WTC11 (cell line): ENCODE data around the gene GEMIN8. TPM values are rescaled to one million over a fixed set of nuclear protein-coding genes. Genes with fewer than 3 reads are reported as not detected.

Source experiments
- ATAC-seq: fragments of 200-7000 bp; cut with Tn5 transposase; 2 replicates; pipeline ENCODE4 v1.10.0; 2021; ENCODE audit warnings: mild to moderate bottlenecking, moderate library complexity
- CTCF ChIA-PET: fragments of 300-600 bp; sonication (Branson Sonifier 250); formaldehyde crosslinking; loops from one replicate; lab custom pipeline; 2021; ENCODE audit warnings: antibody characterized with exemption; lab: Charles Lee
- POLR2A ChIA-PET: fragments of 350-600 bp; sonication (Branson Sonifier 250); formaldehyde crosslinking; loops from one replicate; lab custom pipeline; 2021; ENCODE audit warnings: antibody characterized with exemption; lab: Charles Lee
- DNase-seq: peaks from one replicate; pipeline ENCODE4 v3.0.0; 2021; ENCODE audit warnings: low spot score
- H3K27ac Mint-ChIP-seq: 2 replicates; pipeline ENCODE4 v1.8.0; 2021; ENCODE audit warnings: mixed read lengths
- H3K27me3 Mint-ChIP-seq: 2 replicates; pipeline ENCODE4 v1.8.0; 2021; ENCODE audit warnings: low read depth, mild to moderate bottlenecking, moderate library complexity, mixed read lengths
- H3K36me3 Mint-ChIP-seq: 2 replicates; pipeline ENCODE4 v1.8.0; 2021; ENCODE audit warnings: mixed read lengths
- H3K4me1 Mint-ChIP-seq: 2 replicates; pipeline ENCODE4 v1.8.0; 2022; ENCODE audit warnings: mixed read lengths
- H3K4me3 Mint-ChIP-seq: 2 replicates; pipeline ENCODE4 v1.8.0; 2021; ENCODE audit warnings: mild to moderate bottlenecking, moderate library complexity, mixed read lengths
- H3K9me3 Mint-ChIP-seq: 2 replicates; pipeline ENCODE4 v1.8.0; 2021; ENCODE audit warnings: mixed read lengths
- GABPB1 ChIP-seq: sonication (generic); formaldehyde crosslinking; IDR thresholded peaks from 2 replicates; pipeline ENCODE4 v1.8.1; 2023; ENCODE audit warnings: mild to moderate bottlenecking, missing genetic modification reagents
- GRHL2 ChIP-seq: fragments of 250-450 bp; sonication (Bioruptor Pico); IDR thresholded peaks from 2 replicates; pipeline ENCODE4 v1.8.0; 2022; ENCODE audit warnings: mild to moderate bottlenecking, moderate library complexity; ENCODE audit not compliant: insufficient replicate concordance, severe bottlenecking
- GTF2I ChIP-seq: fragments of 250-450 bp; sonication (Bioruptor Pico); conservative IDR thresholded peaks from 2 replicates; pipeline ENCODE4 v1.4.0; 2021; ENCODE audit warnings: mild to moderate bottlenecking
- MXD4 ChIP-seq: fragments of 250-450 bp; sonication (Bioruptor Pico); IDR thresholded peaks from 2 replicates; pipeline ENCODE4 v1.8.0; 2021; ENCODE audit warnings: mild to moderate bottlenecking, moderate library complexity, borderline replicate concordance
- NFYB ChIP-seq: sonication (generic); formaldehyde crosslinking; conservative IDR thresholded peaks from 2 replicates; pipeline ENCODE4 v1.8.0; 2022; ENCODE audit warnings: low read depth, missing genetic modification reagents
- total RNA-seq: library from RNA; stranded (reverse); gene quantifications from 3 replicates; pipeline ENCODE4 v1.2.3, GENCODE V29; 2021
- TF ChIP-seq, protein P1 (sequence below): fragments of 250-450 bp; sonication (Bioruptor Pico); IDR thresholded peaks from 2 replicates; pipeline ENCODE4 v1.8.0; 2021; ENCODE audit warnings: mild to moderate bottlenecking
- TF ChIP-seq, protein P2 (sequence below): sonication (generic); formaldehyde crosslinking; IDR thresholded peaks from 2 replicates; pipeline ENCODE4 v1.8.0; 2023; ENCODE audit warnings: missing genetic modification reagents, mild to moderate bottlenecking, borderline replicate concordance
- TF ChIP-seq, protein P3 (sequence below): sonication (generic); formaldehyde crosslinking; conservative IDR thresholded peaks from 2 replicates; pipeline ENCODE4 v1.8.1; 2023; ENCODE audit warnings: mild to moderate bottlenecking, low read depth, missing genetic modification reagents, moderate library complexity
- TF ChIP-seq, protein P4 (sequence below): sonication (generic); formaldehyde crosslinking; IDR thresholded peaks from 2 replicates; pipeline ENCODE4 v1.8.0; 2022; ENCODE audit warnings: mild to moderate bottlenecking, missing genetic modification reagents
- TF ChIP-seq, protein P5 (sequence below): sonication (generic); formaldehyde crosslinking; IDR thresholded peaks from 2 replicates; pipeline ENCODE4 v1.8.0; 2022; ENCODE audit warnings: mild to moderate bottlenecking, missing genetic modification reagents
- TF ChIP-seq, protein P6 (sequence below): fragments of 250-450 bp; sonication (Bioruptor Pico); IDR thresholded peaks from 2 replicates; pipeline ENCODE4 v1.9.0; 2021; ENCODE audit warnings: mild to moderate bottlenecking, borderline replicate concordance

The GEMIN8 gene
- total RNA-seq, 1 experiment from 2014 or later, result 21.1 TPM

DNA sequence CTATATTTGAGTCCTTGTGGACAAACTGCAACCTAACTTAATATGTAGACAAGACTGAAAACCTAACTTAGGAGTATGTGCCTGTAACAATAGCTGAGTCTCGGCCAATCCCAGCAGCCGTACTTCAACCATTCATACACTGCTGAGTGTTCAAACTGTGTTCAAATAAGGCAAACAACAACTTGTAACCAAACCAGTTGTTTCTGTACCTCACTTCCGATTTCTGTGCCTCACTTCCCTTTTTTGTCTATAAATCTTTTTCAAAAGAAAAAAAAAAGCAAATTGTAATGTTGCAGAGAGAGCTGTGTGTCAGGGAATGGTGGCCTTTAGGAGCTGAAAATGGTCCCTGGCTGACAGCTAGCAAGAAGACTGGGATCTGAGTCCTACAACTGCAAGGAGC lies 46.0 kb downstream of the GEMIN8 start (continued):
- TF ChIP-seq MXD4 (no peak), NFYB (no peak)
- TF ChIP-seq, protein P1, sequence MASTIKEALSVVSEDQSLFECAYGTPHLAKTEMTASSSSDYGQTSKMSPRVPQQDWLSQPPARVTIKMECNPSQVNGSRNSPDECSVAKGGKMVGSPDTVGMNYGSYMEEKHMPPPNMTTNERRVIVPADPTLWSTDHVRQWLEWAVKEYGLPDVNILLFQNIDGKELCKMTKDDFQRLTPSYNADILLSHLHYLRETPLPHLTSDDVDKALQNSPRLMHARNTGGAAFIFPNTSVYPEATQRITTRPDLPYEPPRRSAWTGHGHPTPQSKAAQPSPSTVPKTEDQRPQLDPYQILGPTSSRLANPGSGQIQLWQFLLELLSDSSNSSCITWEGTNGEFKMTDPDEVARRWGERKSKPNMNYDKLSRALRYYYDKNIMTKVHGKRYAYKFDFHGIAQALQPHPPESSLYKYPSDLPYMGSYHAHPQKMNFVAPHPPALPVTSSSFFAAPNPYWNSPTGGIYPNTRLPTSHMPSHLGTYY (CRISPR knock-in tag), result no peak

DNA sequence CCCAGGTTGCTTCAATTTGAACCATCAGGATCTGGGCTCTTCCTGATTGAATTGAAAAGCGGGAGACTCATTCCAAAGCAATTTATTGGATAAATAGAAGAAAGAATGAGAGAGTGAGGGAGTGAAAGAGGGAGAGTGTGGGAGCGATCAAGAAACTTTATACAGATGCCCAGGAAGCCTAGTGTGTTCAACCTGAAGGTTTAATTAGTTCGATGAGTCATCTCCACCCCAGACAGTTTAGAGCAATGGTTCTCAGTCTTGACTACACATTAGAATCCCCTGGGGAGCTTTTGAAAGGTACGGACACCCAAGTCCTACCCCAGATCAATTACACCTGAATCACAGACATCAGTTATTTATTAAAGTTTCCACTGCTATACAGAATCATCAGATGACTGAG lies 61.5 kb downstream of the GEMIN8 start:
- ChIA-PET CTCF (no interaction called here), POLR2A (no interaction called here)
- Mint-ChIP-seq H3K9me3 (peaks cover 4% of the 10 kb centered on the region), H3K4me1 (peaks cover 9% of the 10 kb centered on the region), H3K27ac (no peak overlapping the region), H3K36me3 (peaks cover 3% of the 10 kb centered on the region; the same call in 1 of the 2 replicates), H3K4me3 (no peak overlapping the region), H3K27me3 (no peaks in the 10 kb centered on the region; the same call in 1 of the 2 replicates)
- DNase-seq (no peak), ATAC-seq (no peak)
- TF ChIP-seq GABPB1 (CRISPR knock-in tag) (no peak), GTF2I (CRISPR knock-in tag) (no peak), GRHL2 (no peak)
- TF ChIP-seq, protein P2, sequence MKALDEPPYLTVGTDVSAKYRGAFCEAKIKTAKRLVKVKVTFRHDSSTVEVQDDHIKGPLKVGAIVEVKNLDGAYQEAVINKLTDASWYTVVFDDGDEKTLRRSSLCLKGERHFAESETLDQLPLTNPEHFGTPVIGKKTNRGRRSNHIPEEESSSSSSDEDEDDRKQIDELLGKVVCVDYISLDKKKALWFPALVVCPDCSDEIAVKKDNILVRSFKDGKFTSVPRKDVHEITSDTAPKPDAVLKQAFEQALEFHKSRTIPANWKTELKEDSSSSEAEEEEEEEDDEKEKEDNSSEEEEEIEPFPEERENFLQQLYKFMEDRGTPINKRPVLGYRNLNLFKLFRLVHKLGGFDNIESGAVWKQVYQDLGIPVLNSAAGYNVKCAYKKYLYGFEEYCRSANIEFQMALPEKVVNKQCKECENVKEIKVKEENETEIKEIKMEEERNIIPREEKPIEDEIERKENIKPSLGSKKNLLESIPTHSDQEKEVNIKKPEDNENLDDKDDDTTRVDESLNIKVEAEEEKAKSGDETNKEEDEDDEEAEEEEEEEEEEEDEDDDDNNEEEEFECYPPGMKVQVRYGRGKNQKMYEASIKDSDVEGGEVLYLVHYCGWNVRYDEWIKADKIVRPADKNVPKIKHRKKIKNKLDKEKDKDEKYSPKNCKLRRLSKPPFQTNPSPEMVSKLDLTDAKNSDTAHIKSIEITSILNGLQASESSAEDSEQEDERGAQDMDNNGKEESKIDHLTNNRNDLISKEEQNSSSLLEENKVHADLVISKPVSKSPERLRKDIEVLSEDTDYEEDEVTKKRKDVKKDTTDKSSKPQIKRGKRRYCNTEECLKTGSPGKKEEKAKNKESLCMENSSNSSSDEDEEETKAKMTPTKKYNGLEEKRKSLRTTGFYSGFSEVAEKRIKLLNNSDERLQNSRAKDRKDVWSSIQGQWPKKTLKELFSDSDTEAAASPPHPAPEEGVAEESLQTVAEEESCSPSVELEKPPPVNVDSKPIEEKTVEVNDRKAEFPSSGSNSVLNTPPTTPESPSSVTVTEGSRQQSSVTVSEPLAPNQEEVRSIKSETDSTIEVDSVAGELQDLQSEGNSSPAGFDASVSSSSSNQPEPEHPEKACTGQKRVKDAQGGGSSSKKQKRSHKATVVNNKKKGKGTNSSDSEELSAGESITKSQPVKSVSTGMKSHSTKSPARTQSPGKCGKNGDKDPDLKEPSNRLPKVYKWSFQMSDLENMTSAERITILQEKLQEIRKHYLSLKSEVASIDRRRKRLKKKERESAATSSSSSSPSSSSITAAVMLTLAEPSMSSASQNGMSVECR (CRISPR knock-in tag), result no peak
- TF ChIP-seq, protein P3, sequence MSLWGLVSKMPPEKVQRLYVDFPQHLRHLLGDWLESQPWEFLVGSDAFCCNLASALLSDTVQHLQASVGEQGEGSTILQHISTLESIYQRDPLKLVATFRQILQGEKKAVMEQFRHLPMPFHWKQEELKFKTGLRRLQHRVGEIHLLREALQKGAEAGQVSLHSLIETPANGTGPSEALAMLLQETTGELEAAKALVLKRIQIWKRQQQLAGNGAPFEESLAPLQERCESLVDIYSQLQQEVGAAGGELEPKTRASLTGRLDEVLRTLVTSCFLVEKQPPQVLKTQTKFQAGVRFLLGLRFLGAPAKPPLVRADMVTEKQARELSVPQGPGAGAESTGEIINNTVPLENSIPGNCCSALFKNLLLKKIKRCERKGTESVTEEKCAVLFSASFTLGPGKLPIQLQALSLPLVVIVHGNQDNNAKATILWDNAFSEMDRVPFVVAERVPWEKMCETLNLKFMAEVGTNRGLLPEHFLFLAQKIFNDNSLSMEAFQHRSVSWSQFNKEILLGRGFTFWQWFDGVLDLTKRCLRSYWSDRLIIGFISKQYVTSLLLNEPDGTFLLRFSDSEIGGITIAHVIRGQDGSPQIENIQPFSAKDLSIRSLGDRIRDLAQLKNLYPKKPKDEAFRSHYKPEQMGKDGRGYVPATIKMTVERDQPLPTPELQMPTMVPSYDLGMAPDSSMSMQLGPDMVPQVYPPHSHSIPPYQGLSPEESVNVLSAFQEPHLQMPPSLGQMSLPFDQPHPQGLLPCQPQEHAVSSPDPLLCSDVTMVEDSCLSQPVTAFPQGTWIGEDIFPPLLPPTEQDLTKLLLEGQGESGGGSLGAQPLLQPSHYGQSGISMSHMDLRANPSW (CRISPR knock-in tag), result no peak
- TF ChIP-seq, protein P4, sequence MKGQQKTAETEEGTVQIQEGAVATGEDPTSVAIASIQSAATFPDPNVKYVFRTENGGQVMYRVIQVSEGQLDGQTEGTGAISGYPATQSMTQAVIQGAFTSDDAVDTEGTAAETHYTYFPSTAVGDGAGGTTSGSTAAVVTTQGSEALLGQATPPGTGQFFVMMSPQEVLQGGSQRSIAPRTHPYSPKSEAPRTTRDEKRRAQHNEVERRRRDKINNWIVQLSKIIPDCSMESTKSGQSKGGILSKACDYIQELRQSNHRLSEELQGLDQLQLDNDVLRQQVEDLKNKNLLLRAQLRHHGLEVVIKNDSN (CRISPR knock-in tag), result no peak
- TF ChIP-seq, protein P5, sequence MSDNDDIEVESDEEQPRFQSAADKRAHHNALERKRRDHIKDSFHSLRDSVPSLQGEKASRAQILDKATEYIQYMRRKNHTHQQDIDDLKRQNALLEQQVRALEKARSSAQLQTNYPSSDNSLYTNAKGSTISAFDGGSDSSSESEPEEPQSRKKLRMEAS (CRISPR knock-in tag), result no peak
- TF ChIP-seq, protein P6, sequence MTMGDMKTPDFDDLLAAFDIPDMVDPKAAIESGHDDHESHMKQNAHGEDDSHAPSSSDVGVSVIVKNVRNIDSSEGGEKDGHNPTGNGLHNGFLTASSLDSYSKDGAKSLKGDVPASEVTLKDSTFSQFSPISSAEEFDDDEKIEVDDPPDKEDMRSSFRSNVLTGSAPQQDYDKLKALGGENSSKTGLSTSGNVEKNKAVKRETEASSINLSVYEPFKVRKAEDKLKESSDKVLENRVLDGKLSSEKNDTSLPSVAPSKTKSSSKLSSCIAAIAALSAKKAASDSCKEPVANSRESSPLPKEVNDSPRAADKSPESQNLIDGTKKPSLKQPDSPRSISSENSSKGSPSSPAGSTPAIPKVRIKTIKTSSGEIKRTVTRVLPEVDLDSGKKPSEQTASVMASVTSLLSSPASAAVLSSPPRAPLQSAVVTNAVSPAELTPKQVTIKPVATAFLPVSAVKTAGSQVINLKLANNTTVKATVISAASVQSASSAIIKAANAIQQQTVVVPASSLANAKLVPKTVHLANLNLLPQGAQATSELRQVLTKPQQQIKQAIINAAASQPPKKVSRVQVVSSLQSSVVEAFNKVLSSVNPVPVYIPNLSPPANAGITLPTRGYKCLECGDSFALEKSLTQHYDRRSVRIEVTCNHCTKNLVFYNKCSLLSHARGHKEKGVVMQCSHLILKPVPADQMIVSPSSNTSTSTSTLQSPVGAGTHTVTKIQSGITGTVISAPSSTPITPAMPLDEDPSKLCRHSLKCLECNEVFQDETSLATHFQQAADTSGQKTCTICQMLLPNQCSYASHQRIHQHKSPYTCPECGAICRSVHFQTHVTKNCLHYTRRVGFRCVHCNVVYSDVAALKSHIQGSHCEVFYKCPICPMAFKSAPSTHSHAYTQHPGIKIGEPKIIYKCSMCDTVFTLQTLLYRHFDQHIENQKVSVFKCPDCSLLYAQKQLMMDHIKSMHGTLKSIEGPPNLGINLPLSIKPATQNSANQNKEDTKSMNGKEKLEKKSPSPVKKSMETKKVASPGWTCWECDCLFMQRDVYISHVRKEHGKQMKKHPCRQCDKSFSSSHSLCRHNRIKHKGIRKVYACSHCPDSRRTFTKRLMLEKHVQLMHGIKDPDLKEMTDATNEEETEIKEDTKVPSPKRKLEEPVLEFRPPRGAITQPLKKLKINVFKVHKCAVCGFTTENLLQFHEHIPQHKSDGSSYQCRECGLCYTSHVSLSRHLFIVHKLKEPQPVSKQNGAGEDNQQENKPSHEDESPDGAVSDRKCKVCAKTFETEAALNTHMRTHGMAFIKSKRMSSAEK (CRISPR knock-in tag), result no peak
